ENCODE measurements around the gene BUB1B.

BUB1B gene

DNA sequence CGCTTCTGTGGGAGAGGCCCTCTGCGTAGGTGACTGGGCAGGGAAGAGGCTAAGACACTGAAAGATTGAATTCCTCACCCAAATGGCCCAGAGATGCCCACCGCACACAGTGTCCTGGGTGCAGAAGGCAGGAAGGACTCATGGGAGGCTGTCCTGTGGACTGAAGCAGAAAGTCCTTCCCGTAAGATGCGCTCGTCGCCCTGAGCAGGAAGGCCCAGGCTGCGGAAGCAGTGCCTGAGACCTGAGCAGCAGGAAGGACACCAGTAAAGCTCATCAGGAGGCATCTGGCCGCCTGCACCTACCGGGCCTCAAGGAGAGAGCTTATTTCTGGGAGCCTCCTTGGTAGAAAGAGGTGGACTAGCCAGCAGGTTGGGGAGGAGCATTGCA is 81.3 kb downstream of the BUB1B start:
- no peak for DNase-seq

DNA sequence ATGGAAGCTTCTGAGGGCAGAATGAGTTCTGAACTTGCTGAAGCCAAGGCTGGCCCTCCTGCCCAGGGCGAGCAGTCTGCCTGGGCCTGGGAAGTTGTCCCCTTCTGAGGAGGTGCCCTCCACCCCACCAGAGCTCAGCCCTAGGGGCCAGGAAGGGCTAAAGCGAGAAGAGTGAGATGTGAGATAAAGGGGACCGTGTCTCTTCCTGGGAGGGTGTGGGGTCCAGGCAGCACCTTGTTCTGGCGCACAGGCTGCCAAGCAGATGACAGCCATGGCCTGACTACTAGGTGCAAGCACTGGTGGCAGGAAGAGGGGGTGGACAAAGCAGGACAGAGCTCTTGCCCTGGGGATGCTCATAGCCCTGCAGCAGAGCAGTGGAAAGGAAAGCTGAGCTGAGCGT is 81.7 kb downstream of the BUB1B start:
- no peak for DNase-seq

DNA sequence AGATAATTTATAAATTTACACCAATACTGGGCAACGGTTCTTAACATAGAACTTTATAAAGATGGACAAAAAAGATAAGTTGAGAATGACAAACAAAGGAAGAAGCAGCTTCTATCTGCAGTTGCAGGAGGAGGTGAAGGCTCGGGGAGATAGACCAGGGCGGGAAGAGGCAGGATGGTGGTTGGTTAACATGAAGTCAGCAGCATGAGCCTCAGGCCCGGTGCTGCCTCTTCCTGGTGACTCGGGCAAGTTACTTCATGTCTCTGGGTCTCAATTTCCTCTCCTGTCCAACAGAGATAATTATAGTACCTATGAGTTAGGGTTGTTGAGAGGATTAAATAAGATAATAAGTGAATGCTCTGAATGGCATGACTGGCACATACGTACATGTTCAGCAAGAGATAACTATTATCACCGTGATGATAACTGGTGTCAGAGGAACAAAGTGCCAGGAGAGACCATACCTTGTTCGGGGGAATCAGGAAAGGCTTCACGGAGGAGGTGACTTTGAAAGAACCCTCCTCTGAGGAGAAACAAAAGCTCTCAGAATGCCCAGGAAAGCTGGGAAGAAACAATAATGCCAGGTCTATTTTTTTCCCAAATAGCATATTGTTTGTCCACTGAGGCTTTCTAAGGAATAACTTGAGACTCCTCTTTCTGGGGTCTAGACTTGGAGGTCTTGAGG is 82.4 kb downstream of the BUB1B start:
- DNase-seq, result no peak

DNA sequence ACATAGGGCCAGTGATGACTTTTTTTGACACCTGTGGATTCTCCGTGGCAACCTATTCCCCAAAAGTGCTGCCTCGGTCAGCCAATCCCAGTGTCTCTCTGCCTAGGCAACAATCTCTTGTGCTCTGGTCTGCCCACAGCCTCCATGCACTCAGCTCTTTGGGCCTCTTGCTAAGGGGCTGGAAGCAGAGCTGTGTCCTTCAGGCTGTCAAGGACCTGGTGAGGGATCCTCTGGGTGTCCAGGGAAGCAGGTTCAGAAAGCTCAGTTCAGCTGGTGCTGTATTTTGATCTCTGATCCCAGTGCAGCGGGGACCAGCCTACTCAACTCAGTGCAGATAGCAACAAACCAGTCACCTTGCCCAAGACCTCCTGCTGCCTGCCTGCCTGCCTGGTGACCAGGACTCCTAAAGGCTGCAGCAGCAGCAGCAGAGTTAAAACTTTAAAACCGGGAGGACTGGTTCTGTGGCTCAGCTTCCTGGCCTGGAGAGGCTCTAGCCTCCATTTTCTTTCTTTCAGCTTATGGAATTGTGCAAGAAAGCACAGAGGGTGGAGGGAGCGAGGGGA is 84.2 kb downstream of the BUB1B start:
- DNase-seq, result no peak

DNA sequence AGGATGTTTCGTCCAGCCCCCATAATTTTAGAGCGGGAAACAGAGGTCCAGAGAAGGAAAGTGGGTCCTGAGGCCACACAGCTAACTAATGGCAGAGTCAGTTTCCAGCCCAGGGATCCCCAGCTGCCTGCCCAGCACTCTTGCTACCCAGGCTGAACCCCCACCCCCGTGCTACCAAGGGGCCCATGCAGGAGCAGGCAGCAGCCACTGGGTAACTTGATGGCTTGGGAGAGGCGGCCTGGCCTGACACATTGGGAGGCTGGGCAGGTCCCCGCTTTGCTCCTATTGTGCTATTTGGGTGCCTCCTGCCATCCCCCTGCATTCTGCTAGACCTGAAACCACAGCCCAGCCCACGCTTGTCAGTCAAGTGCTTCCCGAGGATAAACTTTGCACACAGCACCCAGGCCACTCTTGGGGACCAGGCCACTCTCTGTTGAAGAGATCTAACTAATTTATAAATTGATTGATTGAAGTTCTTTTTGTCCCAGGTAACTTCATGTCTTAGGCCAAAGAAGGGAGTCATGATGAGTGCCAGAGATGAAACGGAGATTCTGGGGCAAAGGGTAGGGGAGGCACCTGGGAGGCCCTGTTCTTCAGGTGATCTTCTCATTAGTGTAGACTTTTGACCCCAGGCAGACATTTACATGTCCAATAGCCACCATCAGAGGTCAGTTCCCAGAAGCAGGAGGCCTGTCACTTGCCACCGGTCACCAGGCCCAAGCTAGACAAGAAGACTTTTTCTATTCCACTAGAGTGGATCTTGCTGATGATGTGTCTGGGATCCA is 85.0 kb downstream of the BUB1B start:
- no peak for DNase-seq

DNA sequence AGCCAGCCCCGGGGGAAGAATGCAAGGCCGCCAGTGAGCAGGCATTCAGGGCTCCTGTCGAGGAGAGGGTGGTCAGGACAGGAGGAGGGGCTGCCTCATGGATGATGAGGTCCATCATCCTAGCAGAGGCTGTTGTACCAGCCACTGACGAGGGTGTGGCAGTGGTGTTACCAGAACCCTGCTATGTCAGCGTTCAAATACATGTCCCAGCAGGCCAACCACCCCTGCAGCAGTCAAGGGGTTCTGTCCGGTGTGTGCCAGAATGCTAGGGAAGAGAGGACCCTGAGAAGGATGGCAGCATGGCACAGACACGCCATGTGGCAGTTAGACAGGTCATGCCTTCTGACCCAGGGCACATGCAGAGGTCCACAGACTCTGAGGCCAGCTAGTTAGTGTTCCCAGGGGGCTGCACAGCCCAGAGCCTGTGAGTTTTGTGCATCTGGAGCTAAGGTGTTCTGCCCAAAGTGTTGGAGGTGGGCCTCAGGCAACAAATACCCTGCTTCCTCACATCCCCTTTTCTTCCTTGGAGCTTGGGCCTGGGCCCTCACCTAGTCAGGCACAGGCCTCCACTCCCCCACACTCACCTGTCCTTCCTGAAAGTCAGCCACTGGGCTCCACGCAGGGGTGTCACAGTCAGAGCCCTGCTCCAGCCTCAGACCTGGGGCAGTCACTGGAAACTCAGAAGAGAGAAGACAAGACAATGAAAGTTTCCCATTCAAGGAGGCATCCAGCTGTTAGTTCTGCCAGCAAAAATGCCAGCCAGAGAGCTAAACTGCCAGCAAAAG is 85.8 kb downstream of the BUB1B start:
- DNase-seq, result no peak

DNA sequence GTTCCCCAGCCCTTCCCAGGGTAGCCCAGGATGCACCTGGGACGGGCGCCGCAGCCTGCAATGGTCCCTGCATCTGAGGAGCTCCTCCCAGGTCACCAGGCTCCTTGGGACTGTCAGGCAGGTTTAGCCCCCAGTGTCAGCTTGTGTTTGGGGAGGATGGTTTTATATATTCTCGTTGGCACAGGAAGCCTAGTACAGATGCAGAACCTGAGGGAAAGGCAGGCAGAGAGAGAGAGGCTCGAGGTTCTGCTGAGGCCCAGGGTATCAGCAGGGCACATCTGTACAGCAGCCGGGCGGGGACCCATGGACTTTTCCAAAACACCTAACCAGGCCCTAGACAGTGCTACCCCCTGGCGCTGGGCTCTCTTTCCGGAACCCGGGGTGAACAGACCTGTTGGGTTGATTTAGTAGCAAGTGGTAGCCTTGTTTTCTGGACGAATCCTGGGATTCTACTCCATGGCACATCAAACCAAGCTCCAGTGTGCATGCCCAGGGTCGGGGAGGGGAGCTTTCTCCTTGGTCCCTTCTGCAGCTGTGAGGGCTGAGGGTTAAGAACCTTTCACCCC is 86.6 kb downstream of the BUB1B start:
- DNase-seq, result no peak

DNA sequence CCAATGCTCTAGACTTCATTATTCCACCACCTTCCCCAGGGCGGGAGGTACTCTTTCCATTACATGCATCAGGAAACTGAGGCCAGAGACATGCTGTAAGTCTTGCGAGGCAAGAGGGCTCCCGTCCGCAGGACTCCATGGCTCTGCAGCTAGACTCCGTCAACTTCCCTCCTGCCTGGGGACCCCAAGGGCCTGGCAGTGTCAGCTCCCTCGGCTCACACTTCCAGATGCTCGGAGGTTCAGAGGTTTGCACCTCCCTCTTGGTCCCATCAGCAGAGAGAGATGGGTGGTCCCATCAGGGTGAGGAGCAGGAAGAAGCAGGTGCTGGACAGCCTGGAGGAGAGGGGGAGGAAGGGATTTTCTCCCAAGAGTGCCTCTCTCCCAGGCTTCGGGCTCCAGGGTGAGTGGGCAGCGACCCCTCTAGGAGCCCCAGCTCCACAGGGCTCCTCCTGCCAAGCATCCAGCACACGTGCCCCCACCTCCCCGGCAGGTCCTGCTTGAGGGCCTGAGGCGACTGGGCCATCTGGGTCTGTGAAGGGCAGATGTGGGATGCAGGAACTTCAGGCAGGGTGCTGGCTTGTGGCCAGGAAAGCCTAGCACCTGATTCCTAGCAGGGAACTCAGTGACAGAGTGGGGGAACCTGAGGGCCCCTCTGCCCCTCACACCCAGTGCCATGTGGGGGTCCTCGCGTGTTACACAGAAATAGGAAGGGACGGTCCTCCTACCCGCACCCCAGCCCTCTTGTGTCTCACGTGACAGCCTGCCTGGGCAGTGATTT is 87.3 kb downstream of the BUB1B start:
- DNase-seq, result no peak

DNA sequence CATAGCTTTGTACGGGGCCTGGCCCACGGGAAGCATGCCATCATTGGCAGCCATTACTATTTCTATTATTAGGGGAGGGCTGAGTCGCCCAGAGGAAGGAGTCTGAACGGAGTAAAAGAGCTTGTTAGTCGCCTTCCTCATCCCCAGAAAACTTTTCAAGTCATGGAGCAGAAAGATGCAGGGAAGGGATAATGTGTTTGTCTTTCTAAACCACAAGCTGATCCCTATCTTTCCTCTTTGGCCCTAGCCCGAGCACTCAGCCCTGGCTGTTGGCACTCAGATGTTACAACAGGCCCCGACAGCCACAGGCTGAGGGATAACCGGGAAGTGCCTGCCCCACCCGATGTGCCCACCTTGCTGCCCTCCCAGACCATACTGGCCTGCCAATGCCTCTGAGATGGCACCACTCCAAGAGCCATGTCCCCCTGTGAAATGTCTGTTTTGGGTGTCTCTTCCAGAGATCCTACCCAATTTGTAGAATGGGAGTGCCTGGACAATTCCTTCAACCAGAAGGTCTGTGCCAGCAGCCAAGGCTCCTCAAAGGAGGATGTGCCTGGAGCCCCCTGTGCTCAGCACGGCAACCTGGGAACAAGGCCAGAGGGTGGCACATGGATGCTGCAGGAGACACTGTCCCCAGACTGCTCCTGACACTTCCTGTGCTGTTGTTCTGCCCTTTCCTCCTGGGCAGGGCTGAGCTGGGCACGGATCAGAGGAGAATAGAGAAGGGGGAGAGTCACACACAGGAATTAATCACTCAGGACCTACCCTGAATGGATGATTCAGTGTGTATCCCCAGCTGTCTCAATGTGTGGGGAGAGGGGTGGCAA is 88.8 kb downstream of the BUB1B start:
- DNase-seq, result no peak

DNA sequence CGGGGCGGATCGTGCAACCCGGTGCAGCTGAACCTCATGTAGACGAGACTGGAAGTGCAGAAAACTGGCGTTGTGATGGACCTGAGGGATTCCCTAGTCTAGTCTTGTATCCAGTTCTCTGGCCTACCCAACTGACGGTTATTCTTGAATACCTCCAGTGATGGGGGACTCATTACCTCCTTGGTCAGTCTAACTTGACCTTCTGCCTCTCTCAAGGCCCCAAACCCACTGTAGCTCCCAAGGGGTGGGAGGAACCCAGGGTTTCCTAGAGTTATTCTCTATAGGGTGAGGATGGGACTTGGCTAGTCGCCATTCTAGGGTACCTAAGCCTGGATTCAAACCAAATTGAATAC is 89.4 kb downstream of the BUB1B start:
- no peak for DNase-seq

DNA sequence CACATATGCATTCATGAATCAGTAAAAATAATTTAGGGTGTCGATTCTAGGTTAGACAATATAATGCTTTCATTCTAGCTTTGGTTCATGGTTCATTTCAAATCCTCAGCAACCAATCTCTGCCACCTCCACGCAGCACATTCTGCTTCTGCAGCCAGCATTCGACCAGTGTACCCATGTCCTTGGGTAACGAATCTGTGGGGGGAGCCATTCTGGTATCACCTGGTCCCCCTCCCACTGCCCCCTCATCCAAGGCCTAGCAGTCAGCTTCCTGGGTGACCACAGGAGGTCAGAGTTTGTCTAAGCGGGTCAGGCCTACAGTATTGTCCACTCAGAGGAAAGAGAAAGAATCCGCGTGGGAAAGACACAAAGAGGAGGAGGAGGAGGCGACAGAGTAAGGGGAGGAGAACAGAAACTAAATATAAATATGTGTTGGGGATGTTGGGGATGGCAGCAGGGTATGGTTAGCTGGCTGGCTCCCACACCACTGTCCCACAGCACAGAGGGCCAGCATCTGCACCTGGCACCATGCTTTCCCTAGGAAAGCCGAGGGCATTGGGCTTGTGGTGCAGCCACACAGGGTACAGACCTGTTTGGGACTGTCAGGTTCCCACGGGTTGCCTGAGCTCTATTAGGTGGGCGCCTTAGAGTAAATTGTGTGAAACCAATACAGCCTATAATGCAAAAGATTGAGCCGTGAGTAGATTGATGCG is 90.1 kb downstream of the BUB1B start:
- DNase-seq, result no peak

DNA sequence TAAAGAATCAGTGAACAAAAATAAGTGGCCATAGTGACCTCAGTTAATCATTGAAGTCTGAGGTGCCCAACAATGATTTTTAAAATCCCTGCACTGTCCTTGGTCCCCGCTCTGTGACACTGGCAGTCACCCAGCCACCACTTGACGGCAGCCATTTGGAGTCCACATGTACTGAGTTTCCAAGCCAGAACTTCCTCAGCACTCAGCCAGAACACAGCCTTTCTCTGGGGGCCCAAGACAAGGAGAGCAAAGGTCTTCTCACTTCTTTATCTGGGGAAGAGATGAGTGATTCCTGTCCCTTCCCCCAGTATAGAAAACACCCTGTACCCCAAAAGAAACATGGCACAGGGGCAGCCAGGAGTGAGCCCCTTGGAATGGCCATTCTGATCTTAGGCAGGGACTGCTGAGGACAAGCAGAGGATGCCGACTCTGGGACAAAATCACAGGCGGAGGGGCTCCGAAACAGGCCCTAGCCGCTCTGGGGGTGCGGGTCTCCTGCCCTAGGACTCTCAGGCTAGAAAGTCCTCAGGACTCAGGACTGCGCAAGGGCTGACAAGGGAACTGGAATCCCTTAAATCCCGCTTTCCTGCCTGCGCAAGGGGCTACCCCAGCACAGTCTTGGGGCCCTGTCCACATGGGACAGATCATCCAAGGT is 90.7 kb downstream of the BUB1B start:
- DNase-seq, result no peak

DNA sequence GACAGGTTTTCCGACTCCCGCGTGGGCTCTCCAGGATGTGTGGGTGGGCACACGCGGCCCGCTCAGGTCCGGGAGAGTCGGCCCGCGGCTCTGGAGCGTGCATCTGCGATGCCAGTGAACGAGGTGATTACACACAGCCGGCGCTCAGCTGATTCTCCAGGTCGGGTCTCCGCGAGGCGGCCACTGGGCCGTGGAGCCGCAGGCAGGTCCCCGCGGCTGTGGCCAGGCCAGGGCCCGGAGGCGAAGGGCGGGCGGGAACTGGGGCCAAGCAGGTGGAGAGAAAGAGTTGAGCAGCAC is 91.2 kb downstream of the BUB1B start:
- DNase-seq, result no peak

DNA sequence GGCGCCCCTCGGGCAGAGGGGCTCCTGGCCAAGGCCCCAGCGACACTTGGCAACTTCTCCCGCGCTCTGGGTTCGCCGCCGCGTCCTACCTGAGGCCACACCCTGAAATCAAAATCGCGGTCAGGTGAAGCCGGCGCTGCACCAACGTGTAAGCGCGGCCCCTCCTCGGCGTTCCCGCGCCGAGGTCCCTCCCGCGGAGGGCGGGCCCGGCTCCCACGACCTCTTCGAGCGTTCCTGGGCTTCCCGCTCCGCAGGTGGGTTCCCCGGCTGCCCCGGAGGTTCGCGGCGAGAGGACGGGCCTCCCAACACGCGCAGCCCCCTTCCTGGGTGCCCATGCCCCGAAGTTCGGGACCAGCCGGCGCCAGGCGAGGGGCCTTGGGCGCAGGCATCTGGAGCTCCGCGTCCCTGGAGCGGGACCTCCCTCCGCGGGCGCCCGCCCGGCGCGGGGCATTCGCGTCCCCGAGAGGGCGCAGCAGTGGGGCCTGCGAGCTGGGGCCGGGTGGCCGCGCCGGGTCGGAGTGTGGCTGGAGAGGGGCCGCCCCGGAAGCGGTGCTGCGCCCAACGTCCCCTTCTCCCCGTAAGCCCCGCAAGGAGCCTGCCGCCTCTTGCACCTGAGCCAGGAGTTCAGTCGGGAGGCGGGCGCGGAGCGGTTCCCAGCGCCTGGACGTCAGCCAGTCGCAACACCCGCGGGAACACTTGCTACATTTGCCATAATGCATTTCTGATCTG is 91.7 kb downstream of the BUB1B start:
- no peak for DNase-seq

DNA sequence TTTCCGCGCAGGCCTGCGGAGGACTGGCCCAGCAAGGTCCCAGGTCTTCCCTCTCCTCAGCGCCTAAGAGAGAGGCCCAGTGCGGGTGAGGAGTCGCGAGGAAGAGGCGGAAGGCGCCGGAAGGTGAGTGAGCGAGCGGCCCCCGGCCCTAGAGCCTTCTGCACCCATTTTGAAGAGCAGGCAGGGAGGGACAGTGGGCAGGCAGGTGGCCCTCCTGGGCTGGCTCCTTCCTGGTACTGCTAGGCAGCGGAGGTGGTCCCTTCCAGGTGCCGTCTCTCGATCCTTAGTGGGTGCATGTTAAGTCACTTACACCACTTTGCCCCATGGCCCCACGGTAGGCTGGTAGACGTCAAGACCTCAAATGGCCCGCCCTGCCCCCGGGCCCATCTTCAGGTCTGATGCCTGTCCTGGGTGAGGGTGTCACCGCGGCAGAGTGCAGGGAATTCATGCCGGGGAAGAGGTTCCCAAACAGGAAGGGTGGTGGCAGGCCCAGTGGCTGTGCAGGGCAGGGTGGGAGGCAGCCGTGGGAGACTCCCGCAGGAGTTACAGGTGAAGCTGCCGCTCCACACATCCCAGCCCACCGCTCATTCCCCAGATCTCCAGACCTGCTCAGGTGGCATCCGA is 92.4 kb downstream of the BUB1B start:
- no peak for DNase-seq

DNA sequence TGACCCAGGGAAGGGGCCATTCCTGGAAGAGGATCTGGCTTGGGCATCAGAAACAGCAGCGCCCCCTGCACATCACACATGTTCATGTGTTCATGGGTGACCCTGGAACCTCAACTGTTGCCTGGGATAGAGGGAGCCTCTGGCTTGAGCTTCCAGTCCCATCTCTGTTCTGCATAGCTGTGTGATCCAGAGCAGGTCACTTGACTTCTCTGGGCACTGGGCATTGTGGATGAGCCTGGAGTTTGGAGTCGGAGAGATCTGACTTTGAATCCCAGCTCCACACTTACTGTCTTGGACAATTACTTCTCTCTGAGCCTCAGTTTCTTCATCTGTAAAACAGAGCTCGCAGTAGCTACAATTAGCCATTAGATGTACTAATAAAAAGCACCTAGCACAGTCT is 93.6 kb downstream of the BUB1B start:
- no peak for DNase-seq

DNA sequence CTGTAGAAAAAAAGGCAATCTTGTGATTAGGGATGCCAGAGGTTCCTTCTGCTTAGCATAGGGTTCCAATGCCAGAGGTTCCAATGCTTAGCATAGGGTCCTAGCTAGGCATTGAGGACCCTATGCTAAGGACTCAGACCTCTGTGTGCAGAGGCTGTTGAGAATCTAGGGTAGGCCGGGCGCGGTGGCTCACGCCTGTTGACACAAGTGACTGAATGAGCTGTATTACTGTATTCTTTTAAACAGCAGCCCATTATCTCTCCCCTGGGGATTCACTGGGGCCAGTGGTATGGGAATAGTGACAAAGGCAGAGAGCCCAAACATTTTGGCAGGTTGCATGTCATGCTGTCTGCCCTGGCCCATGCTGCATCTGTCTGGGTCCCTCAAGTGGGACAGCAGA is 94.2 kb downstream of the BUB1B start:
- DNase-seq, result no peak

DNA sequence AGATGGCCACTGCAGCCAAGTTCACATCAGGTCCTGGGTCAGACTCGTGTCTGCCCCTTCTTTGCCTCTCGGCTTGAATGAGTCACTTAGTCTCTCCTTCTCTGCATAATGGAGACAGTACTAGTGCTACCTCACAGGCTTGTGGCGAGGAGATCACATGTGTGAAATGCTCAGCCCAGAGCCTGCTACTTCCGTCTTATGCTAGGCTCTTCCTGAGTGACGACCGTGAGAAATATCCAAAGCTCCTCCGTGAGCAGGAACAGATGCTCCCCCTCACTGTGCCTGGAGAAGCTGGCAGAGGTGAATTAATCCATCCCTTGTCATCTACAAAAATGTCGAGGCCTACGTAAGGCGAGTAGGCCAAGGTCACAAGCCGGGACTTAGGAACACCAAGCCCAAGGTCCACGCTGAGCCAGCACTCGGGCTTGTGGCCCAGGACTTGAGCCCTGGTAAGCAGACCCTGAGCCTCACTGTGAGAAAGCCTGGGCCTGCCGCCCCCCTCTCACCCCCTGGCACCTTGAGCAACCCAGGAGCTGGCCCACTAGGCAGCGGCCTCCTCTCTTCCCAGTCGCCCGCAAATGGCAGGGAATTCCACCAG is 95.9 kb downstream of the BUB1B start:
- DNase-seq, result peak; percentile 34
